ENCODE results near the gene EVX1. TPM values are rescaled to one million over a fixed set of nuclear protein-coding genes. Genes with fewer than 3 reads are reported as not detected.

EVX1 gene
- total RNA-seq, 4 donors from 2014 or later = not detected

GRCh38 chr7:27249724-27250556 lies 7.3 kb downstream of the EVX1 start:
- intact Hi-C loops (cut with DNase I) = no loop called here
- Histone ChIP-seq H3K27me3 (peaks cover 25 to 100% (median 66%) of the 10 kb centered on the region in 4 donors), H3K27ac (no peak overlapping the region), H3K36me3 (no peaks in the 10 kb centered on the region), H3K4me3 (no peak overlapping the region), H3K4me1 (peaks cover 22 to 36% (median 22%) of the 10 kb centered on the region in 3 donors), H3K9me3 (no peaks in the 10 kb centered on the region)
- DNase-seq = no peak
- 20 to 26% methylated on average over 17 to 19 of the region's 19 CpGs for WGBS, 2 donors
- TF ChIP-seq POLR2A (IDR thresholded peaks at IDR 0.05) = no peak
- TF ChIP-seq, protein P1, sequence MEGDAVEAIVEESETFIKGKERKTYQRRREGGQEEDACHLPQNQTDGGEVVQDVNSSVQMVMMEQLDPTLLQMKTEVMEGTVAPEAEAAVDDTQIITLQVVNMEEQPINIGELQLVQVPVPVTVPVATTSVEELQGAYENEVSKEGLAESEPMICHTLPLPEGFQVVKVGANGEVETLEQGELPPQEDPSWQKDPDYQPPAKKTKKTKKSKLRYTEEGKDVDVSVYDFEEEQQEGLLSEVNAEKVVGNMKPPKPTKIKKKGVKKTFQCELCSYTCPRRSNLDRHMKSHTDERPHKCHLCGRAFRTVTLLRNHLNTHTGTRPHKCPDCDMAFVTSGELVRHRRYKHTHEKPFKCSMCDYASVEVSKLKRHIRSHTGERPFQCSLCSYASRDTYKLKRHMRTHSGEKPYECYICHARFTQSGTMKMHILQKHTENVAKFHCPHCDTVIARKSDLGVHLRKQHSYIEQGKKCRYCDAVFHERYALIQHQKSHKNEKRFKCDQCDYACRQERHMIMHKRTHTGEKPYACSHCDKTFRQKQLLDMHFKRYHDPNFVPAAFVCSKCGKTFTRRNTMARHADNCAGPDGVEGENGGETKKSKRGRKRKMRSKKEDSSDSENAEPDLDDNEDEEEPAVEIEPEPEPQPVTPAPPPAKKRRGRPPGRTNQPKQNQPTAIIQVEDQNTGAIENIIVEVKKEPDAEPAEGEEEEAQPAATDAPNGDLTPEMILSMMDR (IDR thresholded peaks at IDR 0.05) = no peak

DNA sequence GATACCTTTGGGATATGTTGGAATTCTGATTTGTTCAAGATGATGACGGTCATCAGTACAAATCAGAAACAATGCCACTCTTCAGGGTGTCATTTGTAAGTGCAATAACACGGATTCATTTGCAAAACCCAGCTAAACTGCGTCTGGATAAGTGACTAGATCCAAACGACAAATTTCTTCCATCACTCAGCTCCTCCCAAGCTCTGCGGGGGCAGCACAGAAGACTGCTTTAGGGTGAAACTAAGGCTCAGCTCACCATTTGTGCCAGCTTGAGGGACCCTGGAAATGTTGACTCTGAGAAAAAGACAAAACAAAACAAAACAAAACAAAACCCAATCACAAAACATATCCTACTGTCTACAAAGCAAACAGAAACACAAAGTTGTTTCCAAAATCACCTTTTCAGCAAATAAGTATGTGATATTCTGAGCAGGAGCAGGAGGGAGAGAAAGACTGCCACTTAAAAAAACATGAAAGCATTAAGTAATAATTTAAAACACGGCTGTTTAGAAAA lies 8.0 kb downstream of the EVX1 start:
- Histone ChIP-seq H3K27ac (no peak overlapping the region), H3K4me3 (no peak overlapping the region), H3K4me1 (peaks cover 15 to 29% (median 21%) of the 10 kb centered on the region in 3 donors), H3K27me3 (peaks cover 18 to 98% (median 59%) of the 10 kb centered on the region in 4 donors), H3K36me3 (no peaks in the 10 kb centered on the region), H3K9me3 (no peaks in the 10 kb centered on the region)
- WGBS, 2 donors = 10 to 19% methylated on average over 6 of the region's 6 CpGs
- TF ChIP-seq POLR2A (IDR thresholded peaks at IDR 0.05) = no peak
- TF ChIP-seq, protein P1 (IDR thresholded peaks at IDR 0.05) = no peak
- intact Hi-C loops (cut with DNase I) = no loop called here
- no peak for DNase-seq

DNA sequence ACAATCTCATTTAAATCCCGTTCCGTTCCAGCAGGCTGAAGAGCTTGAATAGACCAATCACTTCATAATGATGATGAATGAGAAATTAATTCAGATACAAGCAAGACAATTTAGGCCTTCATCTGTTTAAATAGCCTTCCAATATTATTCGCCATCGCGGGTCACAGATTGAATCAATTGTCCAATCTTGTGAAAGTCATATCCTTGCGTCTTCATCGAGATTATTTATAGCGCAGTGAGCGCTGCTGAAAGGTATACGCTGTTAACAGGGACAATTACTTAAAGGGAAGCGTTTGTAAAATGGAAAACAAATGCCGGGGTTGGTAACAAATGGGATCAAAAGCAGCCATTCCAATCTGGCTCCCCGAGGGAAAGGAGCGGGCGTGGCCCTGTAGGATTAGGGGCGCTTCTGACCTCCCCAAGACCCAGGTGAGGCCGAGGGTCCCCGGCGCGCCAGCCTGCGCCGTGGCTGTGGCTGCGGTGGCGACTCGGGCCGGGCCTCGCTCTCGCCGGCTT lies 8.6 kb downstream of the EVX1 start:
- WGBS, 2 donors = 9 to 12% methylated on average over 16 to 21 of the region's 29 CpGs
- no peaks in the 10 kb centered on the region for H3K9me3 ChIP-seq
- DNase-seq = no peak
- TF ChIP-seq, protein P1 (IDR thresholded peaks at IDR 0.05) = no peak
- no peak for TF ChIP-seq POLR2A (IDR thresholded peaks at IDR 0.05)
- H3K4me3 ChIP-seq = peak overlapping the region in 2 of 4 donors; percentile 11 to 46
- H3K27ac ChIP-seq = no peak overlapping the region
- intact Hi-C loops (cut with DNase I) = no loop called here
- H3K4me1 ChIP-seq = peaks cover 11 to 24% (median 15%) of the 10 kb centered on the region in 3 donors
- no peaks in the 10 kb centered on the region for H3K36me3 ChIP-seq
- H3K27me3 ChIP-seq = peaks cover 12 to 92% (median 58%) of the 10 kb centered on the region in 4 donors

DNA sequence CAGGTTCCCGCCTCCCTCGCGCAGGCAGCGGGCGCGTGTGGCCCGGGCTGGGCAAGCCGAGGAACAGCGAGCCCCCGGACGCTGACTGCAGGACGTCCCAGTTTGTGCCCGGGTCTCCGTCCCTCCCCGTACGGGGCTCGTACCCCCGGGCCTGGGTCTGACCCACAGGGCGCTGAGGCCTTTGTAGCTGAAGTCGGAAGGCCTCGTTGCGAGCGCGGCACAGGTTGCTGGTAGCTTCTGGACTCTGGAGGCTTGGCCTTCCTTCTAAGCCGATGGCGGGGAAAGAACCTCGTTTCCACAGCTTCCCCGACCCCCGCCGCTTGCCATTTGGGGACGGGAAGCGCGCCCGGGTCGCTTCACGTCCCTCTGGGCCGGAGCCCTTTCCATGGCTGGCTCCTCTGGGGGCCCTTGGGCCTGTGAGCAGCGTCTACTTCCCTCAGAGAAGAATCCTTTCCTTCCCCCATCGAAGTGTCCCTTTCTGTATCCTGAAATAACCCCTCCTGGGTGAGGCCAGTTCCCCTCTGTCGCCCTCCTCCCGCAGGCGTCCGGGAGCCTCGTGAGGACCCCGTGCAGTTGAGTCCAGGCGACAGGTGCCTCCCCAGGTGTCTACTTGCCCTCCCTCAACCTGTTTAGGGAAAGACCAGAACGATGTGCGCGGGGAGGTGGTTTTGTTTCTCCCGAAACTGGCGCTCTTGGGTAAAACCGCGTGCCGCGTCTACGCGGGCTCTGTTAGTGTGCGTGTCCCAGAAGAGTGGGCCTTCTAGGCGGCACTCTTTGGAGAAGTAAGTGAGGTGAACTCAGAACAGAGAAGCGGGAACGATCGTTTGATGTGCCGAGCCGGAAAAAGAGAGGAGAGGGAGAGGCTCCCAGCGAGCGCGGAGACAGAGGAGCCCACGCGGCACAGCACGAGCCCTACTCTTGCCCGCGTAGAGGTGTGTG lies 9.3 kb downstream of the EVX1 start:
- Histone ChIP-seq H3K4me3 (peak overlapping the region in 3 of 4 donors; percentile 8 to 46 (median 11)), H3K4me1 (peaks cover 9 to 19% (median 12%) of the 10 kb centered on the region in 3 donors), H3K27me3 (peaks cover 8 to 89% (median 52%) of the 10 kb centered on the region in 4 donors), H3K27ac (no peak overlapping the region), H3K36me3 (no peaks in the 10 kb centered on the region), H3K9me3 (no peaks in the 10 kb centered on the region)
- TF ChIP-seq POLR2A (IDR thresholded peaks at IDR 0.05) = no peak
- TF ChIP-seq, protein P1 (IDR thresholded peaks at IDR 0.05) = no peak
- 8 to 16% methylated on average over 22 to 33 of the region's 72 CpGs for WGBS, 2 donors
- intact Hi-C loops (cut with DNase I) = no loop called here
- DNase-seq = no peak
